ENCODE measurements around the gene ARHGAP15. TPM values are rescaled to one million over a fixed set of nuclear protein-coding genes. Genes with fewer than 3 reads are reported as not detected.

Gene ARHGAP15
- total and polyA plus RNA-seq, 4 donors, result 3.8 to 17.9 (median 13.2) TPM

GRCh38 chr2:143793381-143793780, 664.2 kb downstream of the ARHGAP15 start:
- Histone ChIP-seq H3K27me3 (ENCODE audit: control insufficient read depth in 4 of 4, insufficient read depth in 4 of 4, low read length in 3 of 4) (peaks cover 0 to 3% (median 0%) of the 10 kb centered on the region in 4 donors), H3K27ac (ENCODE audit: low read depth in 1 of 2, low read length in 2 of 2) (no peak overlapping the region), H3K9ac (ENCODE audit: low read depth in 1 of 2, low read length in 2 of 2) (no peak overlapping the region), H3K4me1 (ENCODE audit: control insufficient read depth in 4 of 4, insufficient read depth in 4 of 4, low read length in 3 of 4) (no peaks in the 10 kb centered on the region), H3K4me3 (ENCODE audit: low read depth in 1 of 3, low read length in 3 of 3) (no peak overlapping the region), H3K9me3 (ENCODE audit: control insufficient read depth in 4 of 4, low read length in 3 of 4) (peaks cover 0 to 2% (median 0%) of the 10 kb centered on the region in 4 donors), H3K36me3 (ENCODE audit: control insufficient read depth in 4 of 4, insufficient read depth in 3 of 4, low read depth in 1 of 4, low read length in 3 of 4) (no peaks in the 10 kb centered on the region)
- no peak for DNase-seq (ENCODE audit: low spot score)
- TF ChIP-seq JUND (IDR thresholded peaks at IDR 0.05) (no peak), CTCF (IDR thresholded peaks at IDR 0.05; ENCODE audit: low read depth, low read length, missing input control) (no peak), RAD21 (IDR thresholded peaks at IDR 0.05) (no peak), YY1 (IDR thresholded peaks at IDR 0.05) (no peak), HNF4A (conservative IDR thresholded peaks at IDR 0.05) (no peak), NR2F2 (IDR thresholded peaks at IDR 0.05) (no peak), EGR1 (IDR thresholded peaks at IDR 0.05; ENCODE audit: low read depth in 2 of 2) (no peak), GABPA (IDR thresholded peaks at IDR 0.05 in 1 of 2, conservative IDR thresholded peaks at IDR 0.05 in 1 of 2) (no peak), FOXA1 (IDR thresholded peaks at IDR 0.05) (no peak), HNF4G (IDR thresholded peaks at IDR 0.05) (no peak), REST (IDR thresholded peaks at IDR 0.05) (no peak), ZBTB33 (IDR thresholded peaks at IDR 0.05) (no peak), MAX (IDR thresholded peaks at IDR 0.05) (no peak), FOXA2 (IDR thresholded peaks at IDR 0.05) (no peak), RXRA (IDR thresholded peaks at IDR 0.05) (no peak), SP1 (IDR thresholded peaks at IDR 0.05) (no peak), TAF1 (conservative IDR thresholded peaks at IDR 0.05) (no peak), ATF3 (IDR thresholded peaks at IDR 0.05) (no peak)
- 85% methylated on average over 3 of the region's 3 CpGs for WGBS

Measured in liver (tissue), 9 donors.